ENCODE measurements around the gene DHRS1. TPM values are rescaled to one million over a fixed set of nuclear protein-coding genes. Genes with fewer than 3 reads are reported as not detected.

Gene DHRS1
- total and polyA plus RNA-seq, 9 of the 15 experiments (the other 6 are each of a cell fraction or from before 2014, with no cell fraction given): 7.3 to 33.6 (median 13.3) TPM

DNA sequence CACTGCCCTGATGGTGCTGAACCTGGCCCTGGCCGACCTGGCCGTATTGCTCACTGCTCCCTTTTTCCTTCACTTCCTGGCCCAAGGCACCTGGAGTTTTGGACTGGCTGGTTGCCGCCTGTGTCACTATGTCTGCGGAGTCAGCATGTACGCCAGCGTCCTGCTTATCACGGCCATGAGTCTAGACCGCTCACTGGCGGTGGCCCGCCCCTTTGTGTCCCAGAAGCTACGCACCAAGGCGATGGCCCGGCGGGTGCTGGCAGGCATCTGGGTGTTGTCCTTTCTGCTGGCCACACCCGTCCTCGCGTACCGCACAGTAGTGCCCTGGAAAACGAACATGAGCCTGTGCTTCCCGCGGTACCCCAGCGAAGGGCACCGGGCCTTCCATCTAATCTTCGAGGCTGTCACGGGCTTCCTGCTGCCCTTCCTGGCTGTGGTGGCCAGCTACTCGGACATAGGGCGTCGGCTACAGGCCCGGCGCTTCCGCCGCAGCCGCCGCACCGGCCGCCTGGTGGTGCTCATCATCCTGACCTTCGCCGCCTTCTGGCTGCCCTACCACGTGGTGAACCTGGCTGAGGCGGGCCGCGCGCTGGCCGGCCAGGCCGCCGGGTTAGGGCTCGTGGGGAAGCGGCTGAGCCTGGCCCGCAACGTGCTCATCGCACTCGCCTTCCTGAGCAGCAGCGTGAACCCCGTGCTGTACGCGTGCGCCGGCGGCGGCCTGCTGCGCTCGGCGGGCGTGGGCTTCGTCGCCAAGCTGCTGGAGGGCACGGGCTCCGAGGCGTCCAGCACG lies 16.4 kb upstream of the DHRS1 start (continued):
- no peak for TF ChIP-seq ZSCAN32 (CRISPR knock-in tag; IDR thresholded peaks at IDR 0.05)
- no peak for TF ChIP-seq ZNF324 (CRISPR knock-in tag; IDR thresholded peaks at IDR 0.05)
- TF ChIP-seq, protein P1, sequence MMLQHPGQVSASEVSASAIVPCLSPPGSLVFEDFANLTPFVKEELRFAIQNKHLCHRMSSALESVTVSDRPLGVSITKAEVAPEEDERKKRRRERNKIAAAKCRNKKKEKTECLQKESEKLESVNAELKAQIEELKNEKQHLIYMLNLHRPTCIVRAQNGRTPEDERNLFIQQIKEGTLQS (IDR thresholded peaks at IDR 0.05): no peak
- TF ChIP-seq, protein P1 (CRISPR knock-in tag; conservative IDR thresholded peaks at IDR 0.05): no peak
- TF ChIP-seq SMAD4 (CRISPR knock-in tag; conservative IDR thresholded peaks at IDR 0.05): peak; percentile 91
- TF ChIP-seq TCF3 (CRISPR knock-in tag; IDR thresholded peaks at IDR 0.05): no peak; the same call in 1 of the 2 replicates
- no peak for TF ChIP-seq FOXM1 (IDR thresholded peaks at IDR 0.05; ENCODE audit: low read depth)
- TF ChIP-seq FOXM1 (CRISPR knock-in tag; IDR thresholded peaks at IDR 0.05; ENCODE audit: low read depth): no peak; the same call in 1 of the 2 replicates
- peak; percentile 35; the same call in 1 of the 2 replicates for TF ChIP-seq POLR2A (conservative IDR thresholded peaks at IDR 0.05)
- no peak for TF ChIP-seq NFYB (IDR thresholded peaks at IDR 0.05; ENCODE audit: extremely low read depth, insufficient read length)
- TF ChIP-seq ZNF274 (IDR thresholded peaks at IDR 0.05; ENCODE audit: borderline replicate concordance, low read depth, low read length): no peak
- TF ChIP-seq, protein P2, sequence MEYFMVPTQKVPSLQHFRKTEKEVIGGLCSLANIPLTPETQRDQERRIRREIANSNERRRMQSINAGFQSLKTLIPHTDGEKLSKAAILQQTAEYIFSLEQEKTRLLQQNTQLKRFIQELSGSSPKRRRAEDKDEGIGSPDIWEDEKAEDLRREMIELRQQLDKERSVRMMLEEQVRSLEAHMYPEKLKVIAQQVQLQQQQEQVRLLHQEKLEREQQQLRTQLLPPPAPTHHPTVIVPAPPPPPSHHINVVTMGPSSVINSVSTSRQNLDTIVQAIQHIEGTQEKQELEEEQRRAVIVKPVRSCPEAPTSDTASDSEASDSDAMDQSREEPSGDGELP (CRISPR knock-in tag; IDR thresholded peaks at IDR 0.05; ENCODE audit: borderline replicate concordance): peak; percentile 83; the same call in 1 of the 2 replicates
- no peak for TF ChIP-seq ZNF408 (CRISPR knock-in tag; IDR thresholded peaks at IDR 0.05; ENCODE audit: low read depth)
- TF ChIP-seq KDM5B (IDR thresholded peaks at IDR 0.05; ENCODE audit: insufficient replicate concordance, low read depth, low read length): no peak
- peak; percentile 65; the same call in 1 of the 2 replicates for TF ChIP-seq ZNF175 (CRISPR knock-in tag; IDR thresholded peaks at IDR 0.05; ENCODE audit: low read depth)
- TF ChIP-seq, protein P3, sequence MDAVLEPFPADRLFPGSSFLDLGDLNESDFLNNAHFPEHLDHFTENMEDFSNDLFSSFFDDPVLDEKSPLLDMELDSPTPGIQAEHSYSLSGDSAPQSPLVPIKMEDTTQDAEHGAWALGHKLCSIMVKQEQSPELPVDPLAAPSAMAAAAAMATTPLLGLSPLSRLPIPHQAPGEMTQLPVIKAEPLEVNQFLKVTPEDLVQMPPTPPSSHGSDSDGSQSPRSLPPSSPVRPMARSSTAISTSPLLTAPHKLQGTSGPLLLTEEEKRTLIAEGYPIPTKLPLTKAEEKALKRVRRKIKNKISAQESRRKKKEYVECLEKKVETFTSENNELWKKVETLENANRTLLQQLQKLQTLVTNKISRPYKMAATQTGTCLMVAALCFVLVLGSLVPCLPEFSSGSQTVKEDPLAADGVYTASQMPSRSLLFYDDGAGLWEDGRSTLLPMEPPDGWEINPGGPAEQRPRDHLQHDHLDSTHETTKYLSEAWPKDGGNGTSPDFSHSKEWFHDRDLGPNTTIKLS (IDR thresholded peaks at IDR 0.05; ENCODE audit: borderline replicate concordance, low read depth): peak; percentile 42; the same call in 1 of the 2 replicates
- no peak for TF ChIP-seq SP2 (IDR thresholded peaks at IDR 0.05; ENCODE audit: extremely low read depth, low read depth, low read length, poor library complexity, severe bottlenecking)

Data from K562 (cell line).